DMS53 treated with DMSO at 0.1 percent for 48 hours (cell line): ENCODE measurements around the gene ANKRD6.

Source experiments
- DNase-seq: peaks from one replicate; lab custom pipeline; 2025; ENCODE audit not compliant: unreplicated experiment; lab: John Stamatoyannopoulos, UW

ANKRD6 gene

GRCh38 chr6:89412071-89413005 is 20.6 kb upstream of the ANKRD6 start, which contains the start of gene RRAGD:
RRAGD (minus strand) TSS chr6:89412273; CDS start chr6:89411993, 280 bp downstream.
- peak; percentile 39 for DNase-seq

- DNase-seq = peak; percentile 35
Observed at GRCh38 chr6:89413006-89413400, 19.9 kb upstream of the ANKRD6 start.

GRCh38 chr6:89414215-89414614 is 18.7 kb upstream of the ANKRD6 start:
- no peak for DNase-seq

- no peak for DNase-seq
Observed at GRCh38 chr6:89415185-89415584, 17.8 kb upstream of the ANKRD6 start.

- DNase-seq = no peak
Observed at GRCh38 chr6:89416796-89417195, 16.2 kb upstream of the ANKRD6 start.

- no peak for DNase-seq
Observed at GRCh38 chr6:89430201-89430962, 2.6 kb upstream of the ANKRD6 start.

GRCh38 chr6:89433252-89434149 is 549 bp downstream of the ANKRD6 start:
- peak; percentile 10 for DNase-seq

GRCh38 chr6:89434150-89434499 is 1.2 kb downstream of the ANKRD6 start:
- no peak for DNase-seq

GRCh38 chr6:89434954-89435353 is 2.0 kb downstream of the ANKRD6 start:
- no peak for DNase-seq

GRCh38 chr6:89436226-89436625 is 3.3 kb downstream of the ANKRD6 start:
- no peak for DNase-seq

GRCh38 chr6:89438248-89438647 is 5.3 kb downstream of the ANKRD6 start:
- DNase-seq = no peak

- DNase-seq = no peak
Observed at GRCh38 chr6:89439014-89439413, 6.1 kb downstream of the ANKRD6 start.

- DNase-seq = no peak
Observed at GRCh38 chr6:89440200-89440599, 7.2 kb downstream of the ANKRD6 start.

- DNase-seq = no peak
Observed at GRCh38 chr6:89443658-89444057, 10.7 kb downstream of the ANKRD6 start.

- DNase-seq = no peak
Observed at GRCh38 chr6:89449193-89449592, 16.2 kb downstream of the ANKRD6 start.

- no peak for DNase-seq
Observed at GRCh38 chr6:89452281-89452680, 19.3 kb downstream of the ANKRD6 start.

GRCh38 chr6:89454300-89454699 is 21.3 kb downstream of the ANKRD6 start:
- DNase-seq = no peak

- no peak for DNase-seq
Observed at GRCh38 chr6:89458704-89459103, 25.8 kb downstream of the ANKRD6 start.

GRCh38 chr6:89459501-89459900 is 26.5 kb downstream of the ANKRD6 start:
- no peak for DNase-seq

GRCh38 chr6:89460713-89461112 is 27.8 kb downstream of the ANKRD6 start:
- DNase-seq = no peak

GRCh38 chr6:89462503-89462902 is 29.6 kb downstream of the ANKRD6 start:
- DNase-seq = no peak
